ENCODE data around the gene ATP2B2.

- TF ChIP-seq CTCF (conservative IDR thresholded peaks at IDR 0.05; ENCODE audit: low read length), result no peak
- TF ChIP-seq EZH2phosphoT487 (IDR thresholded peaks at IDR 0.05; ENCODE audit: borderline replicate concordance, low read depth, low read length), result no peak
Observed at GRCh38 chr3:10279384-10280176, 225.8 kb downstream of the ATP2B2 start.
